HK-2 (cell line): ENCODE results near the gene NGF.
"Not testable (repeated sequence)": the region's sequence is repeated elsewhere in the genome, so short reads cannot be mapped to it uniquely, and the experiment has no call there.

Experiments used
- DNase-seq: peaks from one replicate; pipeline ENCODE4 v3.0.0-alpha.2; 2018; ENCODE audit not compliant: unreplicated experiment

The NGF gene

GRCh38 chr1:115337633-115338456 is at the start of gene NGF:
Gene NGF (minus strand): TSS chr1:115338249. CDS start chr1:115286795, 51,454 bp downstream.
- DNase-seq: peak; percentile 61

GRCh38 chr1:115383455-115383854 is 45.4 kb upstream of the NGF start:
- not testable (repeated sequence) for DNase-seq

GRCh38 chr1:115379943-115380342 is 41.9 kb upstream of the NGF start:
- DNase-seq: no peak

- DNase-seq: no peak
Measured at GRCh38 chr1:115377411-115377810, 39.4 kb upstream of the NGF start.

- no peak for DNase-seq
Measured at GRCh38 chr1:115374598-115374997, 36.5 kb upstream of the NGF start.

- DNase-seq: peak; percentile 38
Measured at GRCh38 chr1:115373305-115373704, 35.3 kb upstream of the NGF start.

DNA sequence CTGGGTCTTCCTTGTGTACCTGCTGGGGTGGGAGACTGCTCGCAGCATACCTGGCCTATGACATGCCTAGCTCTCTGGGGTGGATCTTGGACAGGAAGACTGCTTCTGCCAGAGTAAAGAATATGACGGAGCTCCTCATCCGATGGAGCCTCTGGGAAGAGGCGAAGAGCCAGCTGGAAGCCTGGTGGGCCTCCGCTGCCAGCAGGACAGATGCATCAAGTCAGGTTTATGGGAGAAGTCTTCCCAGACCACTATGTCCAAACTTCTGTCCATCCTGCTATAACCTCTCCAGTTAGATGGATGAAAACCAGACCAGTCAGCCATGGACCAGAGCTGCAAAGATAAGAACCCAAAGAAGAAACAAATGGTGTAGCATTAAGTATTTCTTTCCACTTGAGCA is 27.7 kb upstream of the NGF start:
- no peak for DNase-seq

GRCh38 chr1:115364780-115365155 is 26.7 kb upstream of the NGF start:
- DNase-seq: no peak

DNA sequence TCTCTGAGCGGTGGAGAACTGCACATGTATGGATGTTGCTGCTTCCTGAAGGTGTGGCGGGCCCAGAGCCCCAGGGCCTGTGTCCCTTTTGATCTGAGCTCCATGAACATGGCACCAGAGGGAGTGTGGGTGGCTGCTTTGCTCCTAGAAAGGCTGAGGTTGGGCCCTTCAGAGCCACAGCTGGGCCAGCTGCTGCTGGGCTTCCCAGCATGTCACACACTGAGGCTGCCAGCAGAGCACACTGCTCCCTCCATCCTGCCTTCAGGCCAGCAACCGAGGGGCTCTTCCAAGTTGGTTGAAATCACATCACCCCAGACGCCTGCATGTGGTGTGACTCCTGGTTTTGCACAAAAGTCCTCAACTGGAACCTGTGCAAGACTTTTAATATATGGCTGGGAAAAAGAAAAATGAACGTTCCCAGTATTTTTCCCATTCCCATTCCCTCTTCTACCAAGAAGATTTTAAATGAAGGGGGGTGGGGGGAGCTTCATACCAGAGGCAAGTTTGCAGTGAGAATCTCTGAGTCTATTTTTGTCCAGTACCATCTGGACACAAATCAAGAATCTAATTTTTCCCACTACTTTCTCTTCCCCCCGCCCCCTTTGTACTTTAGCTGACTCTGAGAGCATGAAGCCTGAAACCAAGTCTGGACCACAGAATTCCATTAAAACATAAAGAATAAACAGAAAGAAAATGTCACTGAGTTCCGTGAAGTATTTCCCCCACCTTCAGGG is 26.2 kb upstream of the NGF start:
- DNase-seq: no peak

GRCh38 chr1:115363171-115363570 is 25.1 kb upstream of the NGF start:
- DNase-seq: no peak

- DNase-seq: not testable (repeated sequence)
Measured at GRCh38 chr1:115360505-115361129, 22.6 kb upstream of the NGF start.

DNA sequence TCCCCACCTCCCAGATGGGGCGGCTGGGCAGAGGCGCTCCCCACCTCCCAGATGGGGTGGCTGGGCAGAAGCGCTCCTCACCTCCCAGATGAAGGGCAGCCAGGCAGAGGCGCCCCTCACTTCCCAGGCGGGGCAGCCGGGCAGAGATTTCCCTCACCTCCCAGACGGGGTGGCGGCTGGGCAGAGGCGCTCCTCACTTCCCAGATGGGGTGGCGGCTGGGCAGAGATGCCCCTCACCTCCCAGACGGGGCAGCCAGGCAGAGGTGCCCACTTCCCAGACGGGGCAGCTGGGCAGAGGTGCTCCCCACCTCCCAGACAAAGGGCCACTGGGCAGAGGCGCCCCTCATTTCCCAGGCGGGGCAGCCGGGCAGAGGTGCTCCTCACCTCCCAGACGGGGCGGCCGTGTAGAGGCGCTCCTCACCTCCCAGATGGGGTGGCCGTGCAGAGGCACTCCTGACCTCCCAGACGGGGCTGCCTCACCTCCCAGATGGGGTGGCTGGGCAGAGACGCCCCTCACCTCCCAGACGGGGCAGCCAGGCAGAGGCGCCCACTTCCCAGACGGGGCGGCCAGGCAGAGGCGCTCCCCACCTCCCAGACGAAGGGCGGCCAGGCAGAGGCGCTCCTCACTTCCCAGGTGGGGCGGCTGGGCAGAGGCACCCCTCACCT is 21.9 kb upstream of the NGF start:
- DNase-seq: not testable (repeated sequence)

DNA sequence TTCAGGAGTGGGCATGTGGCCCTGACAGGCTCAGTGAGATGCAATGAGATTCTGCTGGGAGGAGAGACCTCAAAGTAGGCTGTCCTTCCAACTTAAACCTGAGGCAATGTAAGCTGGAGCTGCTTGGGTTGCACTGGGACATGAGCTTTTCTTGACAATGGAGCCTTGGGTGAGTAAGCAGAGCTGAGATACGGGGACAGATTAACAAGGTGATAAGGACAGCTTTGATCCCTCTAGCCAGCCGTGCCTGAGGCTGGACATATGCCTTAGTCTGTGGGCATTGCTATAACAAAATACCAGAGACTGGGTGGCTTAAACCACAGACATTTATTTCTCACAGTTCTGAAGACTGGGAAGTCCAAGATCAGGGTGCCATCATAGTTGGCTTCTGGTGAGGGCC is 18.3 kb upstream of the NGF start:
- DNase-seq: no peak

- no peak for DNase-seq
Measured at GRCh38 chr1:115355069-115355468, 17.0 kb upstream of the NGF start.

GRCh38 chr1:115351143-115351542 is 13.1 kb upstream of the NGF start:
- no peak for DNase-seq

- DNase-seq: no peak
Measured at GRCh38 chr1:115348636-115349035, 10.6 kb upstream of the NGF start.

DNA sequence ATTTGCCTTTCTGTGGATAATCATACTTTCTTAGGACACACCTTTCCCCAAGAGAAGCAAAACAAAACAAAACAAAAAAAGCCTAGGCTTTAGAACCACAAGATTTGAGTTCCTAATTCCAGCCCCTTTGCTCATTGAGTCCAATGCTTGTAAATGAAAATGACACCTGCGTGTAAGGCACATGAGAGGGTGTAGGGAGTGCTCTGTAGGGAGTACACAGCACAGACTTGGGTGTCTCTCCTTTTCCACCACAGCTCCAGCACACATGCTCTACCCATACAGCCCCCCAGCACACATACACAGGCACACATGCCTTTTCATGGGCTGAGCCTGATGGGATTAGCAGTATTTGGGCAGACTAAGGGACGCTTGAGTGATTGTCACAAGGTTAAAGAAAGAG is 9.2 kb upstream of the NGF start:
- no peak for DNase-seq

DNA sequence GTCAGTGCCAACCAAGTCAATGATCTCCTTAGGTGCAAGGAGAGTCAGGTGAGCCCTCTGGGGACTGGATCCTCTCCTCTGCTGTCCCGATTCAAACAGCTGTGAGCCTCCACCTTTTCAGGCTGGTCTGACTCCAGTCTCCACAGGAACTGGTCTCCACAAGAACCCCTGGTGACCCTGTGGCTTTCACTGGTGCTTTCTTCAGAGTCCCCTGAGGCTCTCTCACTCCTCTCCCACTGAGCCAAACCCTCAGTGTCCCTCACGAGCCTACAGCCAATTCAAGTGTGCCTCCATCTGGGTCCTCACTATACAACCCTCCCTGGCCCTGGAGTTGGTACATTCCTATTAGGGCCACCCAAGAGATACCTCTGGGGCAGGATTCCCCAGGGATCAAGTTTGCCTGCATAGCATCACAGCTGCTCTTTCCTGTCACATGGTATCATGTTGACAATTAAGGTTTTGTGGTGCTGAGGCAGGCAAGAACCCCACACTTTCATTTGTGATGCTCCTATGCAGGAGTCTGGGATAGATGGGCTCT is 5.2 kb upstream of the NGF start:
- no peak for DNase-seq

GRCh38 chr1:115341948-115342347 is 3.9 kb upstream of the NGF start:
- no peak for DNase-seq

GRCh38 chr1:115340879-115341278 is 2.8 kb upstream of the NGF start:
- DNase-seq: no peak

DNA sequence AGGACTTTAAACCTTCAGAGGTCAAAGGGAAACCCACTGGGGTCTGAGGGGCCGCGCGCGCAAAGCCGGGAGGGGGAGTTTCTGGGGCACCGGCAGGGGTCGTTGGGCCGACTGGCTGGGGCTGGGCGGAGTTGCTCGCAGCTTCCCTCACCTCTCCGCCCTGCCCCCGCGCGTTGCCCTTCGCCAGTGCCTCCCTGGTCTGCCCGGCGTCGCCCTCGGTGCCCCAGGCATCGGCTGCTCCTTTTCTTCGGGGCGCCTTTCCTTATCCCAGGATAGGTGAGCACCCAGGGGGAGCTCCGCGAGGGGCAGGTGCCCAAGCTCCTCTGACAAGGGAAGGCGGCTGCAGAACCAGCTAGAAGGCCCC is 390 bp upstream of the NGF start:
- no peak for DNase-seq

DNA sequence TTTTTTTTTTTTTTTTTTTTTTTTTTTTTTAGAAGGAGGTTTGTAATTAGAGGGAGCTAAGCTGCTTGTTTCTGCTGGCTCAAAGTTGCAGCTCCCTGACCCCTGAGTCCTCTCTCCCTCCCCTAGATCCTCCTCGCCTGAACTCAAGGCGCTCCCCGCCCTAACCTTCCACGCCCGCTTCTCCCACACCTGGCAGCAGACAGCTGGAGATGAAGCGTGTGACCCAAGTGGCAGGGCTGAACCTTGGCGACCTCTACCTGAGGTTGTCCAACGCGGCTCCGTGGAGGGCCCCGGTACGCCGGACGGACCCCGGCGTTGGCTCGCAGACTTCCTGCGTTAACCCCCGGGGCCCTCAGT is 795 bp downstream of the NGF start:
- no peak for DNase-seq
